ENCODE data around the gene LONP2.

DNA sequence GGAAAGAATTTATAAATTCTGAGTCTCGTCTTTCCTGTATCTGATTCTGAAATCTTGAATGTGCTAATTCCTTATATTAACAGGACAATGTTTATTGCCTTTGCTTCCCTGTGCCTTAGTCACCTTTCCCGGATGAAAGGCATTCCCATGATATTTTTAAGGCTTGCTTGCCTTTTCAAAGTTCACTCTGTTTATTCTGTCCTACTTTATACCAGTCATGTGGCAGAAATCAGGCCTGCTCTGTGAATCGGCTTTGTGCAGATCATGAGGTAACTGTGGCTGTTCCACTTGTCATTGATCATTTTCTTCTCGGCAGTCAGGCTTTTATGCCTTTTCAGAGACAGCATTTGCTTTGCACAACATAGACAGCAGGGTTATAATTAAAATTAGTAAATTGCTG, 32.0 kb downstream of the LONP2 start:
- TF ChIP-seq, protein P1, sequence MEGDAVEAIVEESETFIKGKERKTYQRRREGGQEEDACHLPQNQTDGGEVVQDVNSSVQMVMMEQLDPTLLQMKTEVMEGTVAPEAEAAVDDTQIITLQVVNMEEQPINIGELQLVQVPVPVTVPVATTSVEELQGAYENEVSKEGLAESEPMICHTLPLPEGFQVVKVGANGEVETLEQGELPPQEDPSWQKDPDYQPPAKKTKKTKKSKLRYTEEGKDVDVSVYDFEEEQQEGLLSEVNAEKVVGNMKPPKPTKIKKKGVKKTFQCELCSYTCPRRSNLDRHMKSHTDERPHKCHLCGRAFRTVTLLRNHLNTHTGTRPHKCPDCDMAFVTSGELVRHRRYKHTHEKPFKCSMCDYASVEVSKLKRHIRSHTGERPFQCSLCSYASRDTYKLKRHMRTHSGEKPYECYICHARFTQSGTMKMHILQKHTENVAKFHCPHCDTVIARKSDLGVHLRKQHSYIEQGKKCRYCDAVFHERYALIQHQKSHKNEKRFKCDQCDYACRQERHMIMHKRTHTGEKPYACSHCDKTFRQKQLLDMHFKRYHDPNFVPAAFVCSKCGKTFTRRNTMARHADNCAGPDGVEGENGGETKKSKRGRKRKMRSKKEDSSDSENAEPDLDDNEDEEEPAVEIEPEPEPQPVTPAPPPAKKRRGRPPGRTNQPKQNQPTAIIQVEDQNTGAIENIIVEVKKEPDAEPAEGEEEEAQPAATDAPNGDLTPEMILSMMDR (IDR thresholded peaks at IDR 0.05; ENCODE audit: insufficient read depth, low read length, poor library complexity, severe bottlenecking) = no peak
- TF ChIP-seq EZH2phosphoT487 (conservative IDR thresholded peaks at IDR 0.05; ENCODE audit: low read length) = no peak

All from SU-DHL-6 (cell line).